Measurements from ENCODE around the gene IPO8. TPM values are rescaled to one million over a fixed set of nuclear protein-coding genes. Genes with fewer than 3 reads are reported as not detected.

IPO8 gene
- total RNA-seq, 1 donor from 2014 or later = 50.6 TPM

Other genes with a start within 250 kb of the IPO8 start
- 50.8 TPM for gene CAPRIN2, start 59.1 kb upstream of the IPO8 start, total RNA-seq
- 29.7 TPM for gene TSPAN11, start 230.9 kb upstream of the IPO8 start, total RNA-seq